Adipocyte (in vitro differentiated cells): ENCODE results near the gene NSL1.

ENCODE experiments used
- DNase-seq: peaks from one replicate; pipeline ENCODE4 v3.0.0-alpha.2; 2015; ENCODE audit warnings: low read depth
- H3K27me3 ChIP-seq: replicated peaks from 2 replicates; pipeline ENCODE4 v1.7.0; 2013; ENCODE audit warnings: mild to moderate bottlenecking, low read length, moderate library complexity; ENCODE audit not compliant: control insufficient read depth, insufficient read depth
- H3K36me3 ChIP-seq: 2 replicates; pipeline ENCODE4 v1.7.0; 2013; ENCODE audit warnings: low read length, mild to moderate bottlenecking, moderate library complexity; ENCODE audit not compliant: control insufficient read depth, insufficient read depth, severe bottlenecking
- H3K4me1 ChIP-seq: 2 replicates; pipeline ENCODE4 v1.7.0; 2013; ENCODE audit warnings: mild to moderate bottlenecking, low read length, moderate library complexity; ENCODE audit not compliant: control insufficient read depth, insufficient read depth
- H3K4me3 ChIP-seq: 2 replicates; pipeline ENCODE4 v1.7.0; 2013; ENCODE audit warnings: mild to moderate bottlenecking, low read length, moderate library complexity
- H3K9ac ChIP-seq: 2 replicates; pipeline ENCODE4 v1.7.0; 2013; ENCODE audit warnings: mild to moderate bottlenecking, low read length, moderate library complexity
- H3K9me3 ChIP-seq: 2 replicates; pipeline ENCODE4 v1.7.0; 2013; ENCODE audit warnings: mild to moderate bottlenecking, low read length, moderate library complexity; ENCODE audit not compliant: control insufficient read depth

NSL1 gene

DNA sequence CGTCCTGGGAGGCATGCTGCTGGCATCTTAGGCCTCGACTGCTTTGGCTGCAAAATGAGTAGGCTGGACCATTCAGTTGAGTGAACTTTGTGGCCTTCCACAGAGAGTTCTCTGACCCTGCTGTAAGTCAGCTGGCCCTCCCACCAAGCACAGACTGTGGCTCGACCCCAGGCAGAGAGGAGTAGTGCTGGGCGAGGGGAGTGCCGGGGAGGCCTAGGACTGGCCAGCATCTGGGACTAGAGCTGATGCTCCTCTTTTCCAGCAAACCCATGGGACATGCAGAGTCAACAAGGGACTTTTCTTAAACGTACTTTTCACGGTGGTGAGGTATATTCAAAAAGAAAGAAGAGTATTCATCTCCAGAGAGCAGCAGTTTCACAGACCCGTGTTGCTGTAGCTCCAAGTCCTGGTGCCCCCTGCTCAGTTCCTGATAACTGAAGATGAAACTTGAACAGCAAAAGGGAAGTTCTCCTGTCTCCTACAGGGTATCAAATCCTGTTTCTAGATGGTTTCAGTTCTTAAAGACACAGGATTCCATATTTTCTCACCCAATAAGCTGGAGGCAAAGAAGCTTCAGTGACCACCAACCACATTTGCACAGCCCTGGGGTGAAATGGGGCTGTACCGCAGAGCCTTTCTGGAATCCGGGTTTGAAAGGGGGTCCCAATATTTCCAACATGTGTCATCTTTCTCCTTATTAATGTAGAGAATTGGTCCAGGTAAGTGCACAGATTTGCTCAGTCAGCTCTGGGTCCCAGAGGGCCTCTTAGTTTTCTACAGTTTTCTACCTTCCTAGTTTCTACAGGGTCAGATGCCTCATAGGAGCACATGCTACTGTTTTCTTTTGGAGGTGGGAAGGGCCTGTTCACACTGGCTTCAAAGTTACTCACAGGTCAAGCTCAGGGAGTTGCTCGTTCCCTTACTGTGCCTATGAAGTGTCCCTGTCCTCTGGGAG is 112.8 kb downstream of the NSL1 start:
- H3K27me3 ChIP-seq = peaks cover 11% of the 10 kb centered on the region
- H3K36me3 ChIP-seq = no peaks in the 10 kb centered on the region
- no peak for DNase-seq

DNA sequence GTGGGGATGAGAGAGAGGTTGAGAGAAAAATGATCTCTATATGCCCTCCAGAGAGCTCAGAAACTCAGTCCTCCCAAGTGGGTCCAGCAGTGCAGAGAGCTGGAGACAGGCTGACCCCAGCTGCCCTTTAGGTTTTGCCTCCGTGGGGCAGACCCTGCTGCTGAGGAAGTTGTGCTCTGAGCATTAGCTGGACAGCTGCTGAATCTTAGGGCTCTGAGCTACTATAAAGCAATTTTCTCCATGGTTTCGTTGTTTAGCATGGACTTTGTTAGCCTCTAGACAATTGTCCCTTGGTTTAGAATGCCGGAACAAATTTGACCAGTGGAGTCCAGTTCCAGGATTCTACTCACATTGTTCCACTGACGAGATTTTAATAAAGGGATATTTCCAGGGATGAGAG is 114.0 kb downstream of the NSL1 start:
- Histone ChIP-seq H3K9me3 (no peaks in the 10 kb centered on the region), H3K9ac (no peak overlapping the region), H3K27me3 (peaks cover 8% of the 10 kb centered on the region), H3K36me3 (no peaks in the 10 kb centered on the region), H3K4me3 (no peak overlapping the region), H3K4me1 (no peaks in the 10 kb centered on the region)
- DNase-seq = no peak

More for the DNA sequence above, 112.8 kb downstream of the NSL1 start:
- Histone ChIP-seq H3K4me3 (no peak overlapping the region), H3K9me3 (no peaks in the 10 kb centered on the region), H3K4me1 (no peaks in the 10 kb centered on the region), H3K9ac (no peak overlapping the region)

DNA sequence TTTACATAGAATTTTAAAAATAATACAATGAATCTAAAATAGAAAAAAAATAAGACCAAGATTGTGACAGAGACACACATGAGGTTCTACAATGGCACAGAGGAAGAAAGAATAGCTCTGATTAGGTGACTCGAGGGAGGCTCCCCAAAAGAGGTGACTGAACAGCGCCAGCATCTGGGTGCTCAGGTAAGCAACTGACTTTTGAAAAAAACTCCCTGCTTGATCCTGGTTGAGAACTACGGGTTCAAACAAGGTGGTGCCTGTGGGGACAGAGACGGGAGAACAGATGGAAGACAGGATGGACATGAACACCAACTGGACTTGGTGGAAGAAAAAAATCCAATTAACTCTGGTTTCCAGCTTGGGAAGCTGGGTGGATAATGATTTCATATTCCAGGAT is 114.4 kb downstream of the NSL1 start:
- Histone ChIP-seq H3K9ac (no peak overlapping the region), H3K4me1 (no peaks in the 10 kb centered on the region), H3K4me3 (no peak overlapping the region), H3K27me3 (peaks cover 8% of the 10 kb centered on the region), H3K36me3 (no peaks in the 10 kb centered on the region), H3K9me3 (no peaks in the 10 kb centered on the region)
- no peak for DNase-seq
